Measurements from ENCODE around the gene NBPF10. TPM values are rescaled to one million over a fixed set of nuclear protein-coding genes. Genes with fewer than 3 reads are reported as not detected.
"Not testable (repeated sequence)": the region's sequence is repeated elsewhere in the genome, so short reads cannot be mapped to it uniquely, and the experiment has no call there.

Gene NBPF10, protein sequence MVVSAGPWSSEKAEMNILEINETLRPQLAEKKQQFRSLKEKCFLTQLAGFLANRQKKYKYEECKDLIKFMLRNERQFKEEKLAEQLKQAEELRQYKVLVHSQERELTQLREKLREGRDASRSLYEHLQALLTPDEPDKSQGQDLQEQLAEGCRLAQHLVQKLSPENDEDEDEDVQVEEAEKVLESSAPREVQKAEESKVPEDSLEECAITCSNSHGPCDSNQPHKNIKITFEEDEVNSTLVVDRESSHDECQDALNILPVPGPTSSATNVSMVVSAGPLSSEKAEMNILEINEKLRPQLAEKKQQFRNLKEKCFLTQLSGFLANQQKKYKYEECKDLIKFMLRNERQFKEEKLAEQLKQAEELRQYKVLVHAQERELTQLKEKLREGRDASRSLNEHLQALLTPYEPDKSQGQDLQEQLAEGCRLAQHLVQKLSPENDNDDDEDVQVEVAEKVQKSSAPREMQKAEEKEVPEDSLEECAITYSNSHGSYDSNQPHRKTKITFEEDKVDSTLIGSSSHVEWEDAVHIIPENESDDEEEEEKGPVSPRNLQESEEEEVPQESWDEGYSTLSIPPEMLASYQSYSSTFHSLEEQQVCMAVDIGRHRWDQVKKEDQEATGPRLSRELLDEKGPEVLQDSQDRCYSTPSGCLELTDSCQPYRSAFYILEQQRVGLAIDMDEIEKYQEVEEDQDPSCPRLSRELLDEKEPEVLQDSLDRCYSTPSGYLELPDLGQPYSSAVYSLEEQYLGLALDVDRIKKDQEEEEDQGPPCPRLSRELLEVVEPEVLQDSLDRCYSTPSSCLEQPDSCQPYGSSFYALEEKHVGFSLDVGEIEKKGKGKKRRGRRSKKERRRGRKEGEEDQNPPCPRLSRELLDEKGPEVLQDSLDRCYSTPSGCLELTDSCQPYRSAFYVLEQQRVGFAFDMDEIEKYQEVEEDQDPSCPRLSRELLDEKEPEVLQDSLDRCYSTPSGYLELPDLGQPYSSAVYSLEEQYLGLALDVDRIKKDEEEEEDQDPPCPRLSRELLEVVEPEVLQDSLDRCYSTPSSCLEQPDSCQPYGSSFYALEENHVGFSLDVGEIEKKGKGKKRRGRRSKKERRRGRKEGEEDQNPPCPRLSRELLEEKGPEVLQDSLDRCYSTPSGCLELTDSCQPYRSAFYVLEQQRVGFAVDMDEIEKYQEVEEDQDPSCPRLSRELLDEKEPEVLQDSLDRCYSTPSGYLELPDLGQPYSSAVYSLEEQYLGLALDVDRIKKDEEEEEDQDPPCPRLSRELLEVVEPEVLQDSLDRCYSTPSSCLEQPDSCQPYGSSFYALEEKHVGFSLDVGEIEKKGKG (N-terminal part only)
- total RNA-seq, result 0.66 TPM
- 0.59 TPM for polyA plus RNA-seq
- long read RNA-seq, donor 1, result 0 reads
- long read RNA-seq, donor 2, partial matches to known transcripts, result 9 of 9 reads
- long read RNA-seq, donor 2, other reads (novel, unspliced or antisense), result 0 of 9 reads
- long read RNA-seq, donor 3, result 0 reads
- long read RNA-seq, donor 4, result 0 reads
- long read RNA-seq, donor 5, result 0 reads
- long read RNA-seq, donor 6, result 0 reads
- long read RNA-seq, donor 7, result 0 reads
- long read RNA-seq, donor 8, result 0 reads
- long read RNA-seq, donor 9, result 0 reads
- long read RNA-seq, donor 10, result 0 reads

DNA sequence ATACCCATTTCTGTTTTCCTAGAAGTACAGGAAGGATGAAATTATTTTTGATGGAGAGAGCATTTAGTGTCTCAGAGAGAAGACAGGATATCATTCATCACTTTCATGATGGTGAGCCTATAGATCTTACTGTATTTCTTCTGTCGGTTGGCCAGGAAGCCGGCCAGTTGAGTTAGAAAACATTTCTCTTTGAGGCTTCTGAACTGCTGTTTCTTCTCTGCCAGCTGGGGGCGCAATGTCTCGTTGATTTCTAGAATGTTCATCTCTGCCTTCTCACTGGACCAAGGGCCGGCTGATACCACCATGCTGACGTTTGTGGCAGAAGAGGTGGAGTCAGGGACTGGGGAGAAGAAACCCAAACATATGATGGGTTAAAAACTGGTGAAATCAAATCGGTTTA is at the start of gene NBPF10:
NBPF10 (minus strand) TSS at position 340 of the 400 bp plus-strand sequence; CDS start at position 305, 35 bp downstream.
- H3K27me3 ChIP-seq (ENCODE audit: control insufficient read depth in 2 of 2, insufficient read depth in 1 of 2, low read length in 1 of 2); H3K4me1 ChIP-seq (ENCODE audit: control insufficient read depth in 2 of 2, insufficient read depth in 2 of 2, low read length in 2 of 2); H3K27ac ChIP-seq (ENCODE audit: low read depth in 1 of 2, low read length in 1 of 2); DNase-seq (ENCODE audit: low read depth in 6 of 9, low spot score in 9 of 9); H3K36me3 ChIP-seq (ENCODE audit: control insufficient read depth in 2 of 2, insufficient read depth in 2 of 2, low read length in 1 of 2); H3K4me3 ChIP-seq (ENCODE audit: low read length in 2 of 2); H3K9me3 ChIP-seq (ENCODE audit: control insufficient read depth in 2 of 2, insufficient read depth in 1 of 2, low read length in 1 of 2): not testable (repeated sequence)
- no CpG with 5 or more reads among the region's 7 CpGs for WGBS

DNA sequence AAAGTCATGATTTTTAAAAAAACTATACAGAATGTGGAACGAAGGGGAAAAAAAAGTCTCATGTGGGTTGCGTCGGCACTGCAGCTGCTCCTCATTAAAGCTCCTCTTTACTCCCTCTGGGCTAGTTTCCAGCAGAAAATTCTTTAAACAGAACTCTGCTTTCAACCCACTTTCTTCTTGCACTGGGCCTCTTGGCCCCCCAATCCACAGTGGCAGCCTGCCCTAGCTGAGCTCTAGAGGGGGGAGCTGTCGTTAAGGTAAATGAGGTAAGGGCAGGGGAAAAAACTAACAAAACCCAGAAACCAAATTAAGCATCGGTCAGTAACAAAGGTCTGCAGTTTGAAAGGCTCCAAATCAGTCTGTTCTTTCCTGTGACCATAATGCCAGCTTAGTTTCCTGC is 29.9 kb upstream of the NBPF10 start:
- not testable (repeated sequence) for H3K4me3 ChIP-seq (ENCODE audit: low read length in 2 of 2); H3K4me1 ChIP-seq (ENCODE audit: control insufficient read depth in 2 of 2, insufficient read depth in 2 of 2, low read length in 2 of 2); H3K27me3 ChIP-seq (ENCODE audit: control insufficient read depth in 2 of 2, insufficient read depth in 1 of 2, low read length in 1 of 2); H3K36me3 ChIP-seq (ENCODE audit: control insufficient read depth in 2 of 2, insufficient read depth in 2 of 2, low read length in 1 of 2); H3K27ac ChIP-seq (ENCODE audit: low read depth in 1 of 2, low read length in 1 of 2); DNase-seq (ENCODE audit: low read depth in 6 of 9, low spot score in 9 of 9); H3K9me3 ChIP-seq (ENCODE audit: control insufficient read depth in 2 of 2, insufficient read depth in 1 of 2, low read length in 1 of 2)
- 13% methylated on average over 1 of the region's 5 CpGs for WGBS

DNA sequence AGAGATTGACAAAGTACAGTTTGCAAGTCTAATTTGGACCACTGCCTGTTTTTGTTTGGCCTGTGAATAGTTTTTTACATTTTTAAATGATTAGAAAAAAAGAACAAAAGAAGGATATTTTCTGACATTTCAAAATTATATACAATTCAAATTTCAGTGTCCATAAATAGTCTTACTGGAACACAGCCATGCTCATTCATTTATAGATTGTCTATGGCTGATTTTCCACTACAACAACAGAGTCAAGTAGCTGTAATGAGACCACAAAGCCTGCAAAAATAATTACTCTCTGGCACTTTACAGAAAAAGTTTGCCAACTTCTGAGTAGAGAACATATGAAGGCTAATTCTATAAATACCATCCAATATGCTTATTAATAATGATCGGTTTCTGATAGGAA is 23.1 kb upstream of the NBPF10 start:
- not testable (repeated sequence) for H3K27me3 ChIP-seq (ENCODE audit: control insufficient read depth in 2 of 2, insufficient read depth in 1 of 2, low read length in 1 of 2); H3K4me3 ChIP-seq (ENCODE audit: low read length in 2 of 2); H3K9me3 ChIP-seq (ENCODE audit: control insufficient read depth in 2 of 2, insufficient read depth in 1 of 2, low read length in 1 of 2); DNase-seq (ENCODE audit: low read depth in 6 of 9, low spot score in 9 of 9); H3K4me1 ChIP-seq (ENCODE audit: control insufficient read depth in 2 of 2, insufficient read depth in 2 of 2, low read length in 2 of 2); H3K36me3 ChIP-seq (ENCODE audit: control insufficient read depth in 2 of 2, insufficient read depth in 2 of 2, low read length in 1 of 2); H3K27ac ChIP-seq (ENCODE audit: low read depth in 1 of 2, low read length in 1 of 2)
- WGBS, result no CpG with 5 or more reads among the region's 1 CpG

DNA sequence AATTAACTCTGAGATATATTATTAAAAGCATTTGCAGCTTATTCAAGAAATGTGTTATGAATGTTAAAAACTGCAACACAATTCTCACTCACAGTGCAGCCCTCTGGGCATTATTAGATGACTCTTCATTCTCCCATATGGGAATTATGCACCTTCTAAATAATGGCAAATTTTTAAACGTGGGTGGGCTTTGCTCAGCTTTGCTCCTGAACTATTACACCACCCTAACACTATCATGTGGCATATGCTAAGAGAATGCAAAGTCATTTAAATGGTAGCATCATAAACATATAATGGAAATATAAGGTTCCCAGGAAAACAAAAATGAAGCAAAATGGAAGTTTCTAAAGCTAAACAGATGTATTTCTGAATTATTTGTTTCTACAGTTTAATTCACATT is 22.7 kb upstream of the NBPF10 start:
- not testable (repeated sequence) for H3K9me3 ChIP-seq (ENCODE audit: control insufficient read depth in 2 of 2, insufficient read depth in 1 of 2, low read length in 1 of 2); H3K36me3 ChIP-seq (ENCODE audit: control insufficient read depth in 2 of 2, insufficient read depth in 2 of 2, low read length in 1 of 2); DNase-seq (ENCODE audit: low read depth in 6 of 9, low spot score in 9 of 9); H3K27me3 ChIP-seq (ENCODE audit: control insufficient read depth in 2 of 2, insufficient read depth in 1 of 2, low read length in 1 of 2); H3K4me1 ChIP-seq (ENCODE audit: control insufficient read depth in 2 of 2, insufficient read depth in 2 of 2, low read length in 2 of 2); H3K27ac ChIP-seq (ENCODE audit: low read depth in 1 of 2, low read length in 1 of 2); H3K4me3 ChIP-seq (ENCODE audit: low read length in 2 of 2)
- no CpG with 5 or more reads among the region's 1 CpG for WGBS

Other genes with a start within 250 kb of the NBPF10 start
- gene ITGA10, start 234.8 kb downstream of the NBPF10 start, total RNA-seq, result 0.57 TPM
- 10.3 TPM for gene ITGA10, start 234.8 kb downstream of the NBPF10 start, polyA plus RNA-seq
- 32.9 TPM for gene PEX11B, start 226.1 kb downstream of the NBPF10 start, total RNA-seq
- 38.1 TPM for gene PEX11B, start 226.1 kb downstream of the NBPF10 start, polyA plus RNA-seq
- 225 TPM for gene RBM8A, start 217.3 kb downstream of the NBPF10 start, total RNA-seq
- gene RBM8A, start 217.3 kb downstream of the NBPF10 start, polyA plus RNA-seq, result 112 TPM
- gene LIX1L, start 186.8 kb downstream of the NBPF10 start, total RNA-seq, result 13.1 TPM
- gene LIX1L, start 186.8 kb downstream of the NBPF10 start, polyA plus RNA-seq, result 22.0 TPM
- gene ANKRD34A, start 180.2 kb downstream of the NBPF10 start, total RNA-seq, result 0.19 TPM
- gene ANKRD34A, start 180.2 kb downstream of the NBPF10 start, polyA plus RNA-seq, result 0.89 TPM
- gene POLR3GL, start 180.1 kb downstream of the NBPF10 start, total RNA-seq, result 37.5 TPM
- gene POLR3GL, start 180.1 kb downstream of the NBPF10 start, polyA plus RNA-seq, result 89.6 TPM
- 336 TPM for gene TXNIP, start 148.2 kb downstream of the NBPF10 start, total RNA-seq
- 1,022 TPM for gene TXNIP, start 148.2 kb downstream of the NBPF10 start, polyA plus RNA-seq
- 0.38 TPM for gene HJV, start 123.1 kb downstream of the NBPF10 start, total RNA-seq
- 0.62 TPM for gene HJV, start 123.1 kb downstream of the NBPF10 start, polyA plus RNA-seq
- gene NOTCH2NLA, start 84.2 kb upstream of the NBPF10 start, total RNA-seq, result 16.9 TPM
- gene NOTCH2NLA, start 84.2 kb upstream of the NBPF10 start, polyA plus RNA-seq, result 10.4 TPM